Naive thymus-derived CD4-positive, alpha-beta T cell (primary cell): ENCODE data around the gene IFT122. TPM values are rescaled to one million over a fixed set of nuclear protein-coding genes. Genes with fewer than 3 reads are reported as not detected.

ENCODE experiments used
- ATAC-seq: fragments of 150-1000 bp; cut with Tn5 transposase; 2 replicates; pipeline ENCODE4 v1.10.0; 2021; ENCODE audit warnings: mild to moderate bottlenecking, moderate library complexity
- CTCF ChIA-PET: fragments of 350-600 bp; sonication (Branson Sonifier 250); formaldehyde crosslinking; loops from one replicate; lab custom pipeline; 2021; ENCODE audit warnings: antibody characterized with exemption; lab: Charles Lee
- POLR2A ChIA-PET: fragments of 350-600 bp; sonication (Branson Sonifier 250); formaldehyde crosslinking; loops from one replicate; lab custom pipeline; 2021; ENCODE audit warnings: antibody characterized with exemption, inconsistent platforms; lab: Charles Lee
- DNase-seq, 9 donors: peaks; one replicate each; pipeline versions ENCODE4 v3.0.0 to v3.0.0-alpha.2; 2020 to 2022; ENCODE audit warnings: mixed read lengths in 1 of 9
- H3K27ac ChIP-seq: one replicate; pipeline ENCODE4 v1.7.0; 2013; ENCODE audit warnings: mild to moderate bottlenecking, low read depth, low read length, moderate library complexity
- H3K27me3 ChIP-seq, 2 donors: one replicate each; pipeline ENCODE4 v1.7.0; 2013; ENCODE audit warnings: low read length in 2 of 2, mild to moderate bottlenecking in 2 of 2, moderate library complexity in 2 of 2; ENCODE audit not compliant: control insufficient read depth in 2 of 2, insufficient read depth in 2 of 2
- H3K36me3 ChIP-seq, 3 experiments: 1 replicate in 2 of 3; 2 replicates in 1 of 3; pipeline ENCODE4 v1.7.0; 2013; ENCODE audit warnings: low read length in 3 of 3, mild to moderate bottlenecking in 3 of 3, moderate library complexity in 1 of 3; ENCODE audit not compliant: insufficient read depth in 3 of 3, control insufficient read depth in 2 of 3
- H3K4me1 ChIP-seq, 2 donors: one replicate each; pipeline ENCODE4 v1.7.0; 2013; ENCODE audit warnings: low read length in 2 of 2, mild to moderate bottlenecking in 2 of 2, moderate library complexity in 1 of 2; ENCODE audit not compliant: control insufficient read depth in 2 of 2, insufficient read depth in 2 of 2
- H3K4me3 ChIP-seq: 2 replicates; pipeline ENCODE4 v1.7.0; 2013; ENCODE audit warnings: mild to moderate bottlenecking, low read length
- H3K9me3 ChIP-seq, 3 experiments: 1 replicate in 2 of 3; 2 replicates in 1 of 3; pipeline ENCODE4 v1.7.0; 2013; ENCODE audit warnings: low read length in 3 of 3; ENCODE audit not compliant: control insufficient read depth in 2 of 3
- H3K27ac Mint-ChIP-seq, 9 donors: one replicate each; pipeline ENCODE4 v1.8.0; 2020 to 2022; ENCODE audit warnings: mixed read lengths in 9 of 9, mild to moderate bottlenecking in 8 of 9, moderate library complexity in 5 of 9, inconsistent platforms in 2 of 9
- H3K27me3 Mint-ChIP-seq, 5 donors: one replicate each; pipeline ENCODE4 v1.8.0; 2021 to 2022; ENCODE audit warnings: mixed read lengths in 5 of 5, mild to moderate bottlenecking in 1 of 5
- H3K36me3 Mint-ChIP-seq, 5 donors: one replicate each; pipeline ENCODE4 v1.8.0; 2020 to 2022; ENCODE audit warnings: mixed read lengths in 5 of 5, mild to moderate bottlenecking in 3 of 5, inconsistent platforms in 1 of 5
- H3K4me1 Mint-ChIP-seq, 7 donors: one replicate each; pipeline ENCODE4 v1.8.0; 2020 to 2022; ENCODE audit warnings: mixed read lengths in 7 of 7, mild to moderate bottlenecking in 3 of 7, inconsistent platforms in 1 of 7
- H3K4me3 Mint-ChIP-seq, 10 donors: one replicate each; pipeline ENCODE4 v1.8.0; 2020 to 2022; ENCODE audit warnings: mild to moderate bottlenecking in 10 of 10, mixed read lengths in 10 of 10, moderate library complexity in 6 of 10, inconsistent platforms in 2 of 10
- H3K9me3 Mint-ChIP-seq, 11 donors: one replicate each; pipeline ENCODE4 v1.8.0; 2020 to 2022; ENCODE audit warnings: mixed read lengths in 11 of 11, mild to moderate bottlenecking in 4 of 11, inconsistent platforms in 1 of 11, moderate library complexity in 1 of 11
- intact Hi-C, 2 donors: fragments of 100-400 bp; cut with micrococcal nuclease; formaldehyde crosslinking; loops; one replicate each; pipeline ENCODE4 v1.15.1; 2023
- polyA plus RNA-seq, 2 donors: library from polyadenylated mRNA; unstranded; fragments of 300-500 nt; fragmentation: Illumina TruSeq; gene quantifications; one replicate each; pipeline ENCODE4 v1.2.3, GENCODE V29; 2021
- total RNA-seq, 6 experiments: library from RNA in 5 of 6; stranded (reverse) in 5 of 6; gene quantifications; 1 replicate in 5 of 6; 2 replicates in 1 of 6; pipeline ENCODE4 v1.2.3 and lab custom pipeline; 2021 to 2026

IFT122 gene
- total and polyA plus RNA-seq, 7 experiments from 2014 or later: 3.3 to 25.2 (median 17.7) TPM

DNA sequence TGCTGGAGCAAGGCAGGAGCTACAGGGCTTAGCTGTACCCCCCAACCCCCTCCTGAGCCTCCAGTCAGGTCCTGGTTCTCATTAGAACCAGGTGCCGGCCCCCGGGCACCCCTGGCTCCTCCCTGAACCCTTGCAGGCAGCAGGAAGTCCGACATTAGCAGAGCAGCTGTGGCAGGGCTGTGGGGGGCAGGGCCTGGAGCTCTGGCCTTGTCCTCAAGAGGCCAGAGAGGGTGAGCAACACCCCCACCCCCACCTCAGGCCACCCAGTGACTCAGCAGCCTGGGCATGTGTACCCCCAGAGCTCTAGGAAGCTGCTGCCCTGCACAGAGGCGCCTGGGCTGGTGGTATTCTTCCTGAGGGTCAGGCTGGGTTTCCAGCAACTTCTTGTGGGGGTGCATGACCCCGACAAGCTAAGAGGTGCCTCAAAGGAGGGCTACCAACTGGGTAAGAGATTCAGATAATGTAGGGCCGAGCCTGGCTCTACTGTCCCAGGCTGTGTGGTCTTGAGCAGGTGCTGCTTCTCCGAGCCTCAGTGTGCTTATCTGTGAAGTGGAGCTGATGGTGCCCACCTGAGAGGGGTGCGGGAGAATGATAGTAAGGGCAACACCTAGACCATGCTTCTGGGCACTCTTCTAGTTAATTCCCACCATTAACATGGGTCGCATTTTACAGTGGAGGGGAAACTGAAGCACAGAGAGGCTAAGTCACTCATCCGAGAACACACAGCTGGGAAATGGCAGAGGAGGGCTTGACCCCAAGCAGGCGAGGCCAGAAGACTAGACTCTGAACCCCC is 118.9 kb downstream of the IFT122 start:
- Histone ChIP-seq H3K4me1 (peaks cover 0 to 21% of the 10 kb centered on the region in 2 donors), H3K4me3 (no peak overlapping the region), H3K9me3 (no peaks in the 10 kb centered on the region), H3K36me3 (no peaks in the 10 kb centered on the region), H3K27ac (no peak overlapping the region), H3K27me3 (no peaks in the 10 kb centered on the region)
- Mint-ChIP-seq H3K4me3 (no peak overlapping the region), H3K27me3 (peaks cover 0 to 14% (median 0%) of the 10 kb centered on the region in 5 donors), H3K36me3 (peaks cover 0 to 3% (median 0%) of the 10 kb centered on the region in 5 donors), H3K9me3 (no peaks in the 10 kb centered on the region), H3K4me1 (peaks cover 7 to 20% (median 10%) of the 10 kb centered on the region in 7 donors), H3K27ac (no peak overlapping the region)
- CTCF ChIA-PET: no interaction called here
- ATAC-seq (no peak), DNase-seq (no peak)
- intact Hi-C loops: no loop called here
- POLR2A ChIA-PET: no interaction called here

DNA sequence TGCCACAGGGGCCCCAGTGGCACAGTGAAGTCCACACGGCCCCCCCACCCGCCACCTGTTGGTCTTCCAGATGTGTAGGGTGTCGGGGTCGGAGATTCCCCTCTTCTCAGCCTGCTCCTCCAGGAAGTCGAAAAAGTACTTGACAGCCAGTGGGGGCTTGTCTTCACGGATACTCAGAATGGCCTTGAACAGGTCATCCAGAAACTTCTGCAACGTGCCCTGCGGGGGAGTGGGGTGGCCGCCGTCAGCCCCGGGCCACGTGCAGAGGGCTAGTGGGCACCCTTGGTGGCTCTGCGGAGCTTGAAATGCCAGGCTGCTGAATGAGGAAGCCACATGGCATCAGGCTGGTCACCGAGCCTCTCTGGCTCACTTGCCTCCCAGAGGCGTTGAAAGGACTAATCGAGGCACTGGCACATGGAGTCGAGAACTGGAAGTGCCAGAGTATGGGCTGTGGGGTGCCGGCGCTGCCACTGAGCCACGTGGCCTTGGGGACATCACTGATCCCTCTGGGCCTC is 119.6 kb downstream of the IFT122 start:
- ATAC-seq: no peak
- POLR2A ChIA-PET: no interaction called here

GRCh38 chr3:129560269-129560787 is 120.3 kb downstream of the IFT122 start:
- DNase-seq (no peak), ATAC-seq (no peak)
- no peaks in the 10 kb centered on the region for H3K36me3 ChIP-seq
- H3K27me3 ChIP-seq: no peaks in the 10 kb centered on the region
- H3K27ac ChIP-seq: no peak overlapping the region
- no peak overlapping the region for H3K4me3 ChIP-seq
- H3K9me3 Mint-ChIP-seq: no peaks in the 10 kb centered on the region
- no peaks in the 10 kb centered on the region for H3K9me3 ChIP-seq
- POLR2A ChIA-PET: no interaction called here
- peaks cover 0 to 11% (median 7%) of the 10 kb centered on the region in 7 donors for H3K4me1 Mint-ChIP-seq
- intact Hi-C loops: no loop called here
- H3K27ac Mint-ChIP-seq: peak overlapping the region in 2 of 9 donors; percentile 1 to 19
- CTCF ChIA-PET: no interaction called here
- peaks cover 0 to 3% (median 0%) of the 10 kb centered on the region in 5 donors for H3K36me3 Mint-ChIP-seq
- no peak overlapping the region for H3K4me3 Mint-ChIP-seq
- H3K4me1 ChIP-seq: peaks cover 0 to 21% of the 10 kb centered on the region in 2 donors
- H3K27me3 Mint-ChIP-seq: peaks cover 0 to 3% (median 0%) of the 10 kb centered on the region in 5 donors

More for the DNA sequence above, 119.6 kb downstream of the IFT122 start:
- peaks cover 0 to 21% of the 10 kb centered on the region in 2 donors for H3K4me1 ChIP-seq
- H3K9me3 ChIP-seq: no peaks in the 10 kb centered on the region
- H3K27me3 ChIP-seq: no peaks in the 10 kb centered on the region
- H3K4me3 Mint-ChIP-seq: no peak overlapping the region
- CTCF ChIA-PET: no interaction called here
- peaks cover under 1 to 14% (median 7%) of the 10 kb centered on the region in 7 donors for H3K4me1 Mint-ChIP-seq
- peaks cover 0 to 3% (median 0%) of the 10 kb centered on the region in 5 donors for H3K36me3 Mint-ChIP-seq
- H3K27me3 Mint-ChIP-seq: peaks cover 0 to 7% (median 0%) of the 10 kb centered on the region in 5 donors
- no peak overlapping the region for H3K27ac Mint-ChIP-seq
- no peaks in the 10 kb centered on the region for H3K36me3 ChIP-seq
- DNase-seq: no peak
- H3K4me3 ChIP-seq: no peak overlapping the region
- no peak overlapping the region for H3K27ac ChIP-seq
- intact Hi-C loops: no loop called here
- H3K9me3 Mint-ChIP-seq: no peaks in the 10 kb centered on the region

DNA sequence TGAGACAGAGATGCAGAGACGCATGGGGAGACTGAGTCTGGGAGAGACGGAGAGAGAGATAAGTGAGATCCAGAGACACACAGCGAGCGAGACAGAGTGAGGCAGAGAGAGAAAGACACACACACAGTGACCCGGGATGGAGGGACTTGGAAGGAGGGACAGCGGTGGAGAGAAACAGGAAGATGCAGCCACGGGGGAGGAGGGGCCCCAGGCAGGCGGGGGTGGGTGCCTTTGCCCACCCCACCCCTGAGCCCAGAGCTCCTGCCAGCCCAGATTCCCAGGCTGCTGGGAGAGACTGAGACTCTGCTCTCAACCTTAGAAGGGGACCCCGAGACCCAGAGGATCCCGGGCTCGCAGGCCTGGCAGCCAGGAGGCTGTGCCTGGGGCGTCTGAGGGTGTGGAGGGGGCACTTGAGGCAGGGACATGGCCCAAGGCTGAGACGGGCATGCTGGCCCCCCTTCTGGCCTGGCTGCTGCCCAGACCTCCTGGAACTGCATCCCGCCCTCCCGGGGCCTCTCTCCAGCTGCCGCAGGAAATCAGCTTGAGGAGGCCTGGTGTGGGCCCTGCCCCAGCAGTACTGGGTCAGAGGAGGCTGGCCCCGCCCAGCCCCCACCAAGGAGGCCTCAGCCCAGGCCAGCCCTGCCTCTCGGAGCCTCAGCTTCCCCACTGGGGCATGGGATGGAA is 121.0 kb downstream of the IFT122 start:
- POLR2A ChIA-PET: no interaction called here

DNA sequence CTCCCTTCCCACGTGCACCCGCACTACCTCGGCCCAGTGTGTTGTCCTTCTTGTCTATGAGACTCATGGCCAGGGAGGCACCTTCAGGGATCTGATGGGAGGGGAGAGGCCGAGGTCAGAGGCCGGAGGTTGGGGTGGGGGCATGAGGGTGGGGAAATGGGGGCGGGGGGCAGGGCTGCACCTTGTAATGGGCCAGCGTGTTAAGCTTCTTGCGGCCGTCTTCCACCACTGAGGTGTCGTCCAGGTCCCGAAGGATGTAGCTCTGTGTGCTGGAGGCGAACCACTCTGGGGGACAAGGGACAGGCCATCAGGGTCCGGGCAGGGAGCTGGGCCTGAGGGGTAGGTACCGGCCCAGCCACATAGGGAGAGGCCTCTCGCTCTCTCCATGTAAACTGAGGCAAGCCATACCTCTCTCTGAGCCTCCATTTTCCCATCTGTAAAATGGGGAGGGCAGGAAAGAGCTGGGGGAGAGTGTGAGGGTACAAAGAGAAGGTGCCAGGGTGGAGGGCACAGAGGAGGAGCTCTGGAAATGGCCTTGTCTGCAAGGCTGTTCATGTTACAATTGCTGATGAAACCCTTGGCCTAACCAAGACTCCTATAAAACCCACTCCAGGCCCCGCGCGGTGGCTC is 121.7 kb downstream of the IFT122 start:
- no peaks in the 10 kb centered on the region for H3K9me3 ChIP-seq
- H3K4me3 Mint-ChIP-seq: no peak overlapping the region
- no peaks in the 10 kb centered on the region for H3K36me3 ChIP-seq
- peaks cover 0 to 3% (median 0%) of the 10 kb centered on the region in 5 donors for H3K36me3 Mint-ChIP-seq
- ChIA-PET POLR2A (no interaction called here), CTCF (no interaction called here)
- no peak overlapping the region for H3K27ac Mint-ChIP-seq
- peaks cover 0 to 11% (median 7%) of the 10 kb centered on the region in 7 donors for H3K4me1 Mint-ChIP-seq
- H3K27me3 Mint-ChIP-seq: peaks cover 0 to 3% (median 0%) of the 10 kb centered on the region in 5 donors
- ATAC-seq (no peak), DNase-seq (no peak)
- H3K4me1 ChIP-seq: peaks cover 0 to 21% of the 10 kb centered on the region in 2 donors
- no peaks in the 10 kb centered on the region for H3K27me3 ChIP-seq
- no peak overlapping the region for H3K27ac ChIP-seq
- no peak overlapping the region for H3K4me3 ChIP-seq
- intact Hi-C loops: no loop called here
- no peaks in the 10 kb centered on the region for H3K9me3 Mint-ChIP-seq

More for the DNA sequence above, 121.0 kb downstream of the IFT122 start:
- H3K27me3 Mint-ChIP-seq: peaks cover 0 to 3% (median 0%) of the 10 kb centered on the region in 5 donors
- Histone ChIP-seq H3K9me3 (no peaks in the 10 kb centered on the region), H3K27ac (no peak overlapping the region), H3K4me1 (peaks cover 0 to 21% of the 10 kb centered on the region in 2 donors), H3K4me3 (no peak overlapping the region), H3K36me3 (no peaks in the 10 kb centered on the region), H3K27me3 (no peaks in the 10 kb centered on the region)
- H3K4me3 Mint-ChIP-seq: no peak overlapping the region
- H3K27ac Mint-ChIP-seq: peak overlapping the region in 2 of 9 donors; percentile 1 to 19
- intact Hi-C loops: no loop called here
- H3K9me3 Mint-ChIP-seq: no peaks in the 10 kb centered on the region
- H3K4me1 Mint-ChIP-seq: peaks cover 0 to 11% (median 7%) of the 10 kb centered on the region in 7 donors
- peaks cover 0 to 3% (median 0%) of the 10 kb centered on the region in 5 donors for H3K36me3 Mint-ChIP-seq
- CTCF ChIA-PET: no interaction called here
- ATAC-seq (no peak), DNase-seq (no peak)

GRCh38 chr3:129562803-129563202 is 122.8 kb downstream of the IFT122 start:
- H3K4me1 ChIP-seq: peaks cover 0 to 17% of the 10 kb centered on the region in 2 donors
- ATAC-seq (no peak), DNase-seq (no peak)
- ChIA-PET POLR2A (no interaction called here), CTCF (no interaction called here)
- H3K4me1 Mint-ChIP-seq: peaks cover 0 to 12% (median 6%) of the 10 kb centered on the region in 7 donors
- no peak overlapping the region for H3K27ac ChIP-seq
- no peaks in the 10 kb centered on the region for H3K36me3 ChIP-seq
- H3K27me3 ChIP-seq: no peaks in the 10 kb centered on the region
- H3K4me3 ChIP-seq: no peak overlapping the region
- no peak overlapping the region for H3K27ac Mint-ChIP-seq
- H3K36me3 Mint-ChIP-seq: peaks cover 0 to 3% (median 0%) of the 10 kb centered on the region in 5 donors
- no peak overlapping the region for H3K4me3 Mint-ChIP-seq
- intact Hi-C loops: no loop called here
- peaks cover 0 to 3% (median 0%) of the 10 kb centered on the region in 5 donors for H3K27me3 Mint-ChIP-seq
- H3K9me3 Mint-ChIP-seq: no peaks in the 10 kb centered on the region
- H3K9me3 ChIP-seq: no peaks in the 10 kb centered on the region
